ENCODE measurements around the gene SLC12A4. TPM values are rescaled to one million over a fixed set of nuclear protein-coding genes. Genes with fewer than 3 reads are reported as not detected.

Gene SLC12A4
- 152 and 170 TPM in 2 replicates for total RNA-seq

DNA sequence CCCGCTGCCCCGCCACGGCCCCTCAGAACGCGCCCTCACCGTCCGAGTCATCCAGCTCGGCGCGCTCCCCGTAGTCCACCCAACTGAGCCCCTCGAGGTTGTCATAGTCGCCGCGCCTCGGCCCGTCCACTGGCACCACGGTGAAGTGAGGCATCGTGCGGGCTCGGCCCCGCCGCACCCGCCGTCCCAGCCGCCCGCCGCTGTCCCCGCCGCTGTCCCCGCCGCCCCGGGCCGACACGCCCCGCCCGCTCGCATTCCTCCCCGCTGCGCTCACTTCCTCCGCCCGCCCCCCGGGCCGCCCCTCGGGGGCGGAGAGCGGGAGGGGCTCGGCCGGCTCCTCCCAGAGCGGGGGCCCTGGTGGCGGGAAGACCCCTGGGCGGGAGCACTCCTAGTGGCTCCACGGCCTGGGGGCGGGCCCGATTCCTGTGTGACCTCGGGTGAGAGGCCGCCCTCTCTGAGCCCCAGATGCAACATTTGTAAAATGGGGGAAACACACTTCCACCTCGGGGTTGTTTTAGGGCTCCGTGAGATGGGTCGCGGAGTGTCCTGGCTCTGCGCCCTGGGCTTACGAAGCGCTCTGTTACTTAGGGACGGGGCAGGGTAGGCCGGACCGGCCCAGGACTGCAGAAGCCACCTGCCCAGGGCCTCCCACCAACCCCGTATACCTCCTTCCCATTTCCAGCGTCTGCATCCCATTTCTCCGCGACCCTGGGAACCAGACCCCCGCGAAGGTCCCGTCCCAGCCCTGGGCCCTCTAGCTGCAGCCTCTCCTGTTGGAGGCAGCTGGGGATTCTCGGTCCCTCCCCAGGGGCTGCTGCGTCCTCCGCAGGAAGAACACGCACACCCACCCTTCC, at the start of gene SLC12A4:
Gene SLC12A4, minus strand, starts transcription at position 238 of the 854 bp plus-strand sequence. Its CDS starts 84 bp downstream, at position 154.

GRCh38 chr16:68015681-68016080, 47.2 kb upstream of the SLC12A4 start, which contains the start of gene DPEP2NB:
DPEP2NB (minus strand) TSS chr16:68015911; CDS start chr16:68015770, 141 bp downstream.

GRCh38 chr16:67998779-67999688, 30.6 kb upstream of the SLC12A4 start, which contains the start of gene DPEP2:
DPEP2 (minus strand) TSS chr16:67999484; CDS start chr16:67993212, 6,272 bp downstream.

GRCh38 chr16:67979955-67980678, 11.7 kb upstream of the SLC12A4 start, which contains the start of gene DPEP3:
DPEP3 (minus strand) TSS chr16:67980499; CDS start chr16:67980380, 119 bp downstream.

DNA sequence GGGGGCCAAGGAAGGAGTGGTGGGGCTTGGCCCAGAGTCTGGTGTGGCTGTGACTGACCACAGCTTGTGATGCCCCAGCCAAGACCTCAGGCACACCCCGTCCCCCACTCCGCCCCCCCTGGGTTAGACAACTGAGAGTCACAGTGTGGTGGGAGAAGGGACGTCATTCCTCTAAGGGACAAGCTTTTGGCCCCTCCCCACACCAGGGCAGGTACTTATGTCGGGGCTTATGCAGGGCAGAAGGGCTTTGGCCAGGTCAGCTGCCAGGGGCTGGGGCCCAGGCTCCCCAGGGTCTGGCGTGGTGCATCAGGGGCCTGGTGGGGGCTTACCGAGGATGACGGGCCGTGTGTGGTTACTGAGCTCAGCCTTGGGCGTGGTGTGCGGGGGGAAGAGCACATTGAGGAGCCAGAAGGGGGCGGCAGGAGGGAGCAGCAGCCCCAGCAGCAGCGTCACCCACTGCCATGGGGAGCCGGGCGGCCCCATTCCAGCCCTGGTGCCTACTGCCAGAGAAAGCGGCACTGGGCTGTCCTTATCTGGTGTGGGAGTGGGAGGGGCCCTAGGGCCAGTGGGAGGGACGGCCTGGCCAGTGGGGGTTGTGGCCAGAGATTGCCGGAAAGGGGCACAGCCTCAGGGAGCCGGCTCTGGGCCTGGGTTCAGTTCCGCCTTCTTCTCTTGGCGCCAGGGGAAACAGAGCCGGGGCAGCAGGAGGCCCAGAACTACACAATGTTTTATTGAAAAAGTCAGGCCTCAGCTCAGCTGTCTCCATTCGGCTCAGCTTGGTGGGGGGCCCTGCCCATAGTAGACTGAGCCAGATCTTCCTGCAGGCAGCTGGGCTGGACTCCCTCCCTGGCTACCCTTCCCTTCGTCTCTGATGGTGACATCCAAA, 24.6 kb downstream of the SLC12A4 start, which contains the start of gene LCAT:
Gene LCAT, minus strand, starts transcription at position 502 of the 886 bp plus-strand sequence. Its CDS starts 19 bp downstream, at position 483.

DNA sequence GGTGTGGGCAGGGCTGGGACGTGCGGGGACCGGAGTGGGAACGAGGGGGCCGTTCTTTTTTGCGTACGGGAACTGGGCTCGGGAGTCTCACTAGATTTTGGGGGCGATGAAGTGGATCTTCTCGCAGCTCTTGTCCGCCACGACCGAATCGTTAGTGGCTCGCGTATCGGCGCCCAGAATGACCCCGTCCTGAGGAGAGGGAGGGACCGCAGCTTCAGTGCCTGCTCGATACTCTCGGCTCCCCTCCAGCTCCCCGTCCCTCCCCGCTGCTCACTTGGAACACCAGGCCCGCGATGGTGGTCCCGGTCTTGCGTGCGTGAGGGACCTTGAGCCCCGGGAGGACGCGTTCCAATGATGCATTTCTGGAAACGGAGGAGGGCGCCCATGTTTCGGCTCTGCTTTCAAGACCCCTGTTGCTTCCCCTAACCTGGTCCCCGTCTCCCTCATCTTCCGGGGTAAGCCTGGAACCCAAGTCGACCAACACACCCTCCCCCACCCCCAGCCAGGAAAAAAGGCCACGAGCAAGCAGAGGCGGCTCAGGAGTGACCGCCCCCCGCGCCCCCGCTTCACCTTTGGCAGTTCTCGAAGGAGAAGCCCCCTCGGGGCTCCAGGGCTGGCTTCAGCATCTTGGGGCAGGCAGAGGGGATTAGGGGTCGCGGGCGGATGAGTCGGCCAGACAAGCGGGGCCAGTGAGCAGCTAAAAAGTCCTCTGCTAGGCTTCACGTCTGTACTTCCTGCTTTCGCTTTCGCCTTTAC, 32.1 kb downstream of the SLC12A4 start, which contains the start of gene PSMB10:
Gene PSMB10, minus strand, starts transcription at position 727 of the 756 bp plus-strand sequence. Its CDS starts 101 bp downstream, at position 626.

DNA sequence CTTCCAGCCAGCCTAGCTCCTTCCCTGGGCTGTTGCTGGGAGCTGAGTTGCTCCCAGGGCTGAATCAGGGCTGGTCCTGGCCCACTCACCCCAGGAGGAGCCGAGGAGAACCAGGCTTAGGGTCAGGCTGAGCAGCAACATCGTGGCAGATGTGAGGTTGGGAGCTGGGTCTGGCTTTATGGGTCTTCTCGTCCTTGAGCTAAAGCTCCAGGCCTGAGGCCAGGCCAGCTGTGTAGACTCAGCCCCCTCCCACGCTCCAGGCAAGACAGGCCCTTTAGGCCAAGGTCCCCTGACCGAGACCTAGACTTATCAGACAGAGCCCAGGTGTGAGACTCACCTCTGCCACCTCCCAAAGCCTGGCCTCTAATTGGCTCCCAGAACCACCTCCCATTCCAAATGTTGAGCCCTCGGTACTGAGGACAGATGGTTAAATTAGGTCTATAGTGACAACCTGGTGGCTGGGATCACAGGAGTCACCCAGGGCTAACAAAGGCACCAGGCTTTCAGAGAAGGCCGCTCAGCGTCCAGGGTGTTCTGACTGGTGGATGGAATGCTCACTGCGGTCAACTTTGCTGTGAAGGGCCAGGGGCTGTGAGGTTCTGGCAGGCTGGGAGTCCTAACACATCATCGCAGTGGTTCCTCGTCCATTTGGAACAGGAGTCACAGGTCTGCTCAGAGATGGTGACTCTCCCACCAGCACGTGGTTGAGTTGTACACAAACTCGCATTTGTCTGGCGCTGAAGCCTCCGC, 36.5 kb downstream of the SLC12A4 start, which contains the start of gene CTRL:
Gene CTRL, minus strand, starts transcription at position 151 of the 750 bp plus-strand sequence. Its CDS starts 10 bp downstream, at position 141.

Other genes starting within 250 kb of the SLC12A4 start
- gene GFOD2, start 249.3 kb downstream of the SLC12A4 start, total RNA-seq: 14.9 and 19.5 TPM in 2 replicates
- 7.8 and 7.9 TPM in 2 replicates for gene RANBP10, start 162.1 kb downstream of the SLC12A4 start, total RNA-seq
- 0.78 and 1.0 TPM in 2 replicates for gene TSNAXIP1, start 161.7 kb downstream of the SLC12A4 start, total RNA-seq
- 41.7 and 43.2 TPM in 2 replicates for gene THAP11, start 126.3 kb downstream of the SLC12A4 start, total RNA-seq
- 119 and 132 TPM in 2 replicates for gene NUTF2, start 121.7 kb downstream of the SLC12A4 start, total RNA-seq
- 23.2 and 28.0 TPM in 2 replicates for gene CENPT, start 120.9 kb downstream of the SLC12A4 start, total RNA-seq
- 61.3 and 82.1 TPM in 2 replicates for gene EDC4, start 95.6 kb downstream of the SLC12A4 start, total RNA-seq
- not detected in 2 replicates for gene NRN1L, start 83.8 kb downstream of the SLC12A4 start, total RNA-seq
- gene PSKH1, start 75.4 kb downstream of the SLC12A4 start, total RNA-seq: 29.5 and 36.0 TPM in 2 replicates
- 0.30 and 0.85 TPM in 2 replicates for gene CTRL, start 36.8 kb downstream of the SLC12A4 start, total RNA-seq
- gene PSMB10, start 31.8 kb downstream of the SLC12A4 start, total RNA-seq: 31.5 and 33.7 TPM in 2 replicates
- gene LCAT, start 24.5 kb downstream of the SLC12A4 start, total RNA-seq: 11.8 and 12.6 TPM in 2 replicates
- gene DPEP3, start 11.9 kb upstream of the SLC12A4 start, total RNA-seq: not detected in 2 replicates
- not detected in 2 replicates for gene DPEP2, start 30.8 kb upstream of the SLC12A4 start, total RNA-seq
- gene DPEP2NB, start 47.3 kb upstream of the SLC12A4 start, total RNA-seq: not detected in 2 replicates
- gene DDX28, start 54.6 kb upstream of the SLC12A4 start, total RNA-seq: 7.0 and 8.9 TPM in 2 replicates
- gene DUS2, start 54.6 kb upstream of the SLC12A4 start, total RNA-seq: 15.8 and 18.9 TPM in 2 replicates
- 17.7 and 18.5 TPM in 2 replicates for gene NFATC3, start 116.7 kb upstream of the SLC12A4 start, total RNA-seq

All from smooth muscle cell of the pulmonary artery (primary cell).